GM12872 (cell line): ENCODE measurements around the gene CCDC70.

Experiments used
- CTCF ChIP-seq: IDR thresholded peaks from 3 replicates; pipeline ENCODE4 v1.5.1; 2011; ENCODE audit warnings: low read depth, mild to moderate bottlenecking, low read length, moderate library complexity; ENCODE audit not compliant: insufficient read depth

Gene CCDC70

GRCh38 chr13:51913421-51914136 is 51.8 kb downstream of the CCDC70 start:
- TF ChIP-seq CTCF: no peak

GRCh38 chr13:51914137-51914493 is 52.3 kb downstream of the CCDC70 start:
- no peak for TF ChIP-seq CTCF
